ENCODE measurements around the gene ARMC8.

DNA sequence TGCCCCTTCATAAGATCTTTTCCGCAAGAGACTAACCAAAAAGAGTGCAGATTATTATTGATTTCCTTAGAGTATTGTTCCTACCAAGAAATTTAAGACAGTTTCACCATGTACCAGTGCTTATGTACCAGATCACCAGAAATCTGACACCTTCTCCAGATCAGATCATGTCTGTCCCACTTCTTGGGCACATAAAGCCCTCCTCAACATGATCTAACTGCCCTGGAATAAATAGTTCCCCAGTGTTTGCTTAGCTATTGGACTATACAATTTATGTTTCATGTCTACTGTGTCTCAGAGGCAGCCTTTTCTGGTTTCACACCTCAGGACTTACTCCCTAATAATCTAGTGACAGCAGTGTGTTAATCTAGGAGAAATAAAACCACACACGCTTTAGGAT, 95.7 kb downstream of the ARMC8 start:
- TF ChIP-seq, protein P1, sequence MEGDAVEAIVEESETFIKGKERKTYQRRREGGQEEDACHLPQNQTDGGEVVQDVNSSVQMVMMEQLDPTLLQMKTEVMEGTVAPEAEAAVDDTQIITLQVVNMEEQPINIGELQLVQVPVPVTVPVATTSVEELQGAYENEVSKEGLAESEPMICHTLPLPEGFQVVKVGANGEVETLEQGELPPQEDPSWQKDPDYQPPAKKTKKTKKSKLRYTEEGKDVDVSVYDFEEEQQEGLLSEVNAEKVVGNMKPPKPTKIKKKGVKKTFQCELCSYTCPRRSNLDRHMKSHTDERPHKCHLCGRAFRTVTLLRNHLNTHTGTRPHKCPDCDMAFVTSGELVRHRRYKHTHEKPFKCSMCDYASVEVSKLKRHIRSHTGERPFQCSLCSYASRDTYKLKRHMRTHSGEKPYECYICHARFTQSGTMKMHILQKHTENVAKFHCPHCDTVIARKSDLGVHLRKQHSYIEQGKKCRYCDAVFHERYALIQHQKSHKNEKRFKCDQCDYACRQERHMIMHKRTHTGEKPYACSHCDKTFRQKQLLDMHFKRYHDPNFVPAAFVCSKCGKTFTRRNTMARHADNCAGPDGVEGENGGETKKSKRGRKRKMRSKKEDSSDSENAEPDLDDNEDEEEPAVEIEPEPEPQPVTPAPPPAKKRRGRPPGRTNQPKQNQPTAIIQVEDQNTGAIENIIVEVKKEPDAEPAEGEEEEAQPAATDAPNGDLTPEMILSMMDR (IDR thresholded peaks at IDR 0.05), result no peak
- TF ChIP-seq POLR2A (IDR thresholded peaks at IDR 0.05), result no peak

All from body of pancreas (tissue), 4 donors.